Right lobe of liver (tissue), 4 donors: ENCODE data around the gene SLC16A9.

Source experiments
- POLR2A ChIP-seq: fragments of 450-650 bp; IDR thresholded peaks from one replicate; pipeline ENCODE4 v1.6.1; 2017; ENCODE audit warnings: antibody characterized with exemption, mild to moderate bottlenecking
- TF ChIP-seq, protein P1 (sequence below), 4 donors: fragments of 200-600 bp in 3 of 4; fragments of 450-650 bp in 1 of 4; IDR thresholded peaks; one replicate each; pipeline versions ENCODE4 v1.5.1 to v1.8.0; 2016 to 2022; ENCODE audit warnings: antibody characterized with exemption in 4 of 4, mild to moderate bottlenecking in 2 of 4
- donor health status: DM: no; HTN: no; CAD: no.
- donor health status: DM: no; HTN: no; CAD: no.
- donor health status: DM: no; HTN: yes; CAD: no.

GRCh38 chr10:59606551-59606961 is 103.1 kb downstream of the SLC16A9 start:
- TF ChIP-seq, protein P1, sequence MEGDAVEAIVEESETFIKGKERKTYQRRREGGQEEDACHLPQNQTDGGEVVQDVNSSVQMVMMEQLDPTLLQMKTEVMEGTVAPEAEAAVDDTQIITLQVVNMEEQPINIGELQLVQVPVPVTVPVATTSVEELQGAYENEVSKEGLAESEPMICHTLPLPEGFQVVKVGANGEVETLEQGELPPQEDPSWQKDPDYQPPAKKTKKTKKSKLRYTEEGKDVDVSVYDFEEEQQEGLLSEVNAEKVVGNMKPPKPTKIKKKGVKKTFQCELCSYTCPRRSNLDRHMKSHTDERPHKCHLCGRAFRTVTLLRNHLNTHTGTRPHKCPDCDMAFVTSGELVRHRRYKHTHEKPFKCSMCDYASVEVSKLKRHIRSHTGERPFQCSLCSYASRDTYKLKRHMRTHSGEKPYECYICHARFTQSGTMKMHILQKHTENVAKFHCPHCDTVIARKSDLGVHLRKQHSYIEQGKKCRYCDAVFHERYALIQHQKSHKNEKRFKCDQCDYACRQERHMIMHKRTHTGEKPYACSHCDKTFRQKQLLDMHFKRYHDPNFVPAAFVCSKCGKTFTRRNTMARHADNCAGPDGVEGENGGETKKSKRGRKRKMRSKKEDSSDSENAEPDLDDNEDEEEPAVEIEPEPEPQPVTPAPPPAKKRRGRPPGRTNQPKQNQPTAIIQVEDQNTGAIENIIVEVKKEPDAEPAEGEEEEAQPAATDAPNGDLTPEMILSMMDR (IDR thresholded peaks at IDR 0.05), result no peak
- no peak for TF ChIP-seq POLR2A
